ENCODE measurements around the gene ATXN7L2.

Gene ATXN7L2

GRCh38 chr1:109477821-109478220 lies 5.9 kb upstream of the ATXN7L2 start:
- no peak for DNase-seq

GRCh38 chr1:109478806-109479205 lies 4.9 kb upstream of the ATXN7L2 start:
- DNase-seq = no peak

GRCh38 chr1:109479311-109479710 lies 4.4 kb upstream of the ATXN7L2 start:
- DNase-seq = no peak

- DNase-seq = no peak
Observed at GRCh38 chr1:109479901-109480300, 3.8 kb upstream of the ATXN7L2 start.

- no peak for DNase-seq
Observed at GRCh38 chr1:109481646-109482045, 2.1 kb upstream of the ATXN7L2 start.

GRCh38 chr1:109482242-109482641 lies 1.5 kb upstream of the ATXN7L2 start:
- no peak for DNase-seq

GRCh38 chr1:109482791-109483671 lies 674 bp upstream of the ATXN7L2 start:
- DNase-seq = peak; percentile 93

- DNase-seq = peak; percentile 39
Observed at GRCh38 chr1:109484519-109484975, 842 bp downstream of the ATXN7L2 start.

- DNase-seq = peak; percentile 11
Observed at GRCh38 chr1:109485001-109485400, 1.3 kb downstream of the ATXN7L2 start.

GRCh38 chr1:109487261-109487660 lies 3.6 kb downstream of the ATXN7L2 start:
- DNase-seq = no peak

GRCh38 chr1:109488201-109488600 lies 4.5 kb downstream of the ATXN7L2 start:
- DNase-seq = no peak

- DNase-seq = no peak
Observed at GRCh38 chr1:109488696-109489095, 5.0 kb downstream of the ATXN7L2 start.

- peak; percentile 39 for DNase-seq
Observed at GRCh38 chr1:109490029-109490933, 6.6 kb downstream of the ATXN7L2 start.

- no peak for DNase-seq
Observed at GRCh38 chr1:109490934-109491302, 7.2 kb downstream of the ATXN7L2 start.

GRCh38 chr1:109491372-109491771 lies 7.7 kb downstream of the ATXN7L2 start:
- no peak for DNase-seq

GRCh38 chr1:109492779-109493178 lies 9.1 kb downstream of the ATXN7L2 start:
- DNase-seq = no peak

- DNase-seq = no peak
Observed at GRCh38 chr1:109493227-109493626, 9.5 kb downstream of the ATXN7L2 start.

- DNase-seq = peak; percentile 81
Observed at GRCh38 chr1:109493805-109494539, 10.3 kb downstream of the ATXN7L2 start, which contains the start of gene CYB561D1. TSS of gene CYB561D1 (plus strand) at chr1:109494094. CDS start at chr1:109494140, 46 bp downstream.

- DNase-seq = no peak
Observed at GRCh38 chr1:109495738-109496137, 12.0 kb downstream of the ATXN7L2 start.

- DNase-seq = no peak
Observed at GRCh38 chr1:109497449-109498160, 13.9 kb downstream of the ATXN7L2 start.

GRCh38 chr1:109498161-109498801 lies 14.6 kb downstream of the ATXN7L2 start:
- peak; percentile 54 for DNase-seq

GRCh38 chr1:109499081-109499480 lies 15.4 kb downstream of the ATXN7L2 start:
- no peak for DNase-seq
